ENCODE data around the gene PPM1D.
"Not testable (repeated sequence)": the region's sequence is repeated elsewhere in the genome, so short reads cannot be mapped to it uniquely, and the experiment has no call there.

Gene PPM1D

DNA sequence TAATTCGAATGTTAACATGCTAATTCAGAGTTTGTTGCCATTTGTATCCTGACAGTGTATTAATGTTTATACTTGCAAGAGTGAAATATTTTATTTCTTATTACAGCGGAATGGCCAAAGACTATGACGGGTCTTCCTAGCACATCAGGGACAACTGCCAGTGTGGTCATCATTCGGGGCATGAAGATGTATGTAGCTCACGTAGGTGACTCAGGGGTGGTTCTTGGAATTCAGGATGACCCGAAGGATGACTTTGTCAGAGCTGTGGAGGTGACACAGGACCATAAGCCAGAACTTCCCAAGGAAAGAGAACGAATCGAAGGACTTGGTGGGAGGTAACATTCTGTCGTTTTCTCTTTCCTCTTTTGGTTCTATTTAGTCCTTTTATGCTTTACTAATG lies 23.4 kb downstream of the PPM1D start:
- DNase-seq = no peak

DNA sequence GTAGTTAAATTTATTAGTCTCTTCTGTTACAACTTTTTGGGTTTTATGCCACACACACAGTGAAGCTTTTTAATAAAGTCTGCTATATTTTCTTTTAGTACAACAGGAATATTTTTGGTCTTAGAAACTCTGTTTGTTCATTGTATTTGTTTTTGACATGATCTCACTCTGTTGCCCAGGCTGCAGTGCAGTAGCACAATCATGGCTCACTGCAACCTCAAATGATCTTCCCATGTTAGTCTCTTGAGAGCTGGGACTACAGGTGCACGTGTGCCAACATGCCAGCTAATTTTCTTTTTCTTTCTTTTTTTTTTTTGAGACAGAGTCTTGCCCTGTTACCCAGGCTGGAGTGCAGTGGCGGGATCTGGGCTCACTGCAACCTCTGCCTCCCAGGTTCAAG lies 27.1 kb downstream of the PPM1D start:
- DNase-seq = no peak

DNA sequence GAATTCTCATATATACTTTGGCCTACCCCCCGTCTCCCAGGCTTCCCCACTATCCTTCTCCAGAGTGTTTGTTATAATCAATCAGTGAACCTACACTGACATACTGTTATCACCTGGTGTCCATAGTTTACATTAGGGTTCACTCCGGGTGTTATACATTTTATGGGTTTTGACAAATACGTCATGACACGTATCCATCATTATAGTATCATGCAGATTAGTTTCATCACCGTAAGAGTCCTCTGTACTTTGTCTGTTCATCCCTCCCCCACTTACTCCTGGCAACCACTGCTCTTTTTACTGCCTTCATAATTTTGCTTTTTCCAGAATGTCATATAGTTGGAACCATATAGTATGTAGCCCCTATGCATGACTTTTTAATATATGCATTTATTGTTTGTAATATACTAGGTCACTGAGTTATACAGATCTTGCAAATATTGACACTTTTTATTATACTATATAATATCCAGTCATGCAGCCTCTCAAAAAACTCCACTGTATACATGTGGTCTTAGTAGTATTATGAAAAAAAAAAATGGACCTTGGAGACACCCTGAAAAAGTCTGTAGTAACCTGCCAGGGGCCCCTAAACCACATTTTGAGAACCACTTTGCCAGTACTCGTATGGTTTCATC lies 28.4 kb downstream of the PPM1D start:
- no peak for DNase-seq

DNA sequence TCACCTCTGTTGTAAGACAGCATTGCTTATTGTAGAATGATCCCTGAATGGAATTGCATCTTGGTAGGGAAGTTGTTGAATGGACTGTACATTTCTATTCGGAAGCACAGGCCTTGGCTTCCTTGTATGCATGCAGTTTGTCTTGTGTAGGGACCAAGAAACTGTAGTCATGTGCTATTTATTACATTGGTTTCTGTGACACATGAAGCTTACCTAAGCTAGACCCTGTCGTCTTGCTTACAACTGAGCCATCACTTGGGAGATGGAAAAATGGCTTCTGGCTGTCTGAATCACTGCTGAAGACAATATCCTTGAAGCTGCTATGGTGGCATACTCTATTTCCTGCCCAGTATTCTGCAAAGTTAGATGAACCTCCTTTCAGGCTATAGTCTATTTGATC lies 29.1 kb downstream of the PPM1D start:
- DNase-seq = no peak

DNA sequence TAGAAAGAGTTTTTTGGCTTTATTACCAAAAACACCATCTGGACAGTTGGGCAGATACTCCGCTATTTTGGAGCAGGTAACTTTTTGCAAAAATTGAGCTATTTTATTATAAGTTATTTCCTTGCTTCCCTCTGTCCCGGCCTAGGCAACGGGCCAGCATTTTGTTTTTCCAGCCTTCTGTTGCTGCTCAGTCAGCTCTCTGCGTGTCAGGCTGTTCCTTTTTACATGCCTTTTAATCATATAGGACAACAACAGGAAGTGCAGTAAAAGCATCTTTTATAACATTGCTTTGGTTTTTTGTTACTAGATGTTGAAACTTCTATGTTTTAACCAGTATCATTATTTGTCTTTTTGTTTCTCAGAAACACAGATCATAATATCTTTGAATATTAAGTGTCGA lies 30.4 kb downstream of the PPM1D start:
- DNase-seq = no peak

DNA sequence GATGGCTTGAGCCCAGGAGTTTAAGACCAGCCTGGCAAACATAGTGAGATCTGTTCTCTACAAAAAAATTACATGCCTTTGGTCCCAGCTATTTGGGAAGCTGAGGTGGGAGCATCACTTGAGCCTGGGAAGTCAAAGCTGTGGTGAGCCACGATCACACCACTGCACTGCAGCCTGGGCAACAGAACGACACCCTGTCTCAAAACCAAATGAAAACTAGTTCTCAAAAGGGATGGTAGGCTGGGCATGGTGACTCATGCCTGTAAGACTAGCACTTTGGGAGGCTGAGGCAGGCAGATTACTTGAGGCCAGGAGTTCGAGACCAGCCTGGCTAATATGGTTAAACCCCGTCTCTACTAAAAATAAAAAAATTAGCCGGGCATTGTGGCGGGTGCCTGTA lies 31.1 kb downstream of the PPM1D start:
- no peak for DNase-seq

DNA sequence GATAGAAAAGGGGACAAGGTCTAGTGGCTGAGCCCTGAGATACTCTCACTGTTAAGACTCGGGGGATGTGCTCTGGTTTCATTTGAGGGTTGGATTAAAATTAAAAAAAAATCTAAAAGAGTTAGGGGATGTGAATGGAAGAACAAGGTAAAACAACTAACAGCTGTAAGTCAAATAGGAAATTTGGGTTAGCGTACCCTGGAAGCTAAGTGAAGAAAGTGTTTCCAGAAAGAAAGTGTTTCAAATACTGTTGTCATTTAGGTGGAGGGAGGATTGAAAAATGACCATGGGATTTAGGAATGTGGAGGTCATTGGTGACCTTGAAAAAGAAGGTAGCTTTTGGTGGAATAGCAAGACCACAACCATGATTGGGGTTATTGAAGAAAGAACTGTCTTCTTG lies 37.7 kb downstream of the PPM1D start:
- DNase-seq = no peak

DNA sequence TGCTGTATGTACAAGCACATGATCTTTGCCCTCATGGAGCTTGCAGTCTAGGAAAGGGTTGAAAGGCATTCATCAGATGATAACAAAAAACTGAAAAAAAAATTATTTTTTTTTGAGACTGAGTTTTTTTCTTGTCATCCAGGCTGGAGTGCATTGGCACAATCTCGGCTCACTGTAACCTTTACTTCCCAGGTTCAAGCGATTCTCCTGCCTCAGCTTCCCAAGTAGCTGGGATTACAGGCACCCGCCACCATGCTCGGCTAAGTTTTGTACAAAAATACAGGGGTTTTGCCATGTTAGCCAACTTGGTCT lies 39.0 kb downstream of the PPM1D start:
- no peak for DNase-seq

DNA sequence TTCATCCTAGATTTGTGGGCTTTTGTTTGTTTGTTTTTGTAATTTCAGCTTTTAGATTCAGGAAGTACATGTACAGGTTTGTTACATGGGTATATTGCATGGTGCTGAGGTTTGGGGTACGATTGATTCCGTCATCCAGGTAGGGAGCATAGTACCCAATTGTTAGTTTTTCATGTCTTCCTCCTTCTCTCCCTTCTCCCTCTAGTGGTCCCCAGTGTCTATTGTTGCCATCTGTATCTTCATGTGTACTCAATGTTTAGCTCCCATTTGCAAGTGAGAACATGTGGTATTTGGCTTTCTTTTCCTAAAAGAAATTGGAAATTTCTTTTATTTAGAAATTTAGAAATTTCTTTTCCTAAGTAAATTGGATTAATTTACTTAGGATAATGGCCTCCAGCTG lies 40.5 kb downstream of the PPM1D start:
- peak; percentile 41 for DNase-seq

DNA sequence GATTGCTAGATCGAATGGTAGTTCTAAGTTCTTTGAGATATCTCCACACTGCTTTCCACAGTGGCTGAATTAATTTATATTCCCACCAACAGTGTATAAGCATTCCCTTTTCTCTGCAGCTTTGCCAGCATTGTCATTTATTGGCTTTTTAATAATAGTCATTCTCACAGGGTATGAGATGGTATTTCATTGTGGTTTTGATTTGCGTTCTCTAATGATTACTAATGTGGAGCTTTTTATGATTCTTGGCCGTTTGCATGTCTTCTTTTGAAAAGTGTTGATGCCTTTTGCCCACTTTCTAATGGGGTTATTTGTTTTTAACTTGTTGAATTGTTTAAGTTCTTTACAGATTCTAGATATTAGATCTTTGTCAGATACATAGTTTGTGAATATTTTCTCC lies 41.1 kb downstream of the PPM1D start:
- no peak for DNase-seq

DNA sequence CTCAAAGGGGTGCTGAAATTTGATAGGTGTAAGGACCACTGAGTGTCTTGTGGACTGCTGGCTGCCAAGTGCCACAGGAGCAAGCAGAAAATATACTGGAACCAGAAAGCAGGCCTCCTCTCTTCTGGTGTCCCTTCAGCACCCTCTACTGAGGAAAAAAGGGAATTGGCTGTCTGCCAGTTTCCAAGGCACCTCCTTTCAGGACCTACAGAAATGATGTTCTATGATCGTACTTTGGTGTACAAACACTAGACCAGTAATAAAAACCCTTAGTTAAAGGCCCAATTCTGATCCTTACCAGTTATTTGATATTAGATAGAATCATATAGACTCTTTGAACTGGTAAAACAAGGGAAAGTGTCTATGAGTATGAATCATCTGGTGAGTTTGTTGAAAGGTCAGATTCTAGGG lies 41.8 kb downstream of the PPM1D start:
- DNase-seq = peak; percentile 88

DNA sequence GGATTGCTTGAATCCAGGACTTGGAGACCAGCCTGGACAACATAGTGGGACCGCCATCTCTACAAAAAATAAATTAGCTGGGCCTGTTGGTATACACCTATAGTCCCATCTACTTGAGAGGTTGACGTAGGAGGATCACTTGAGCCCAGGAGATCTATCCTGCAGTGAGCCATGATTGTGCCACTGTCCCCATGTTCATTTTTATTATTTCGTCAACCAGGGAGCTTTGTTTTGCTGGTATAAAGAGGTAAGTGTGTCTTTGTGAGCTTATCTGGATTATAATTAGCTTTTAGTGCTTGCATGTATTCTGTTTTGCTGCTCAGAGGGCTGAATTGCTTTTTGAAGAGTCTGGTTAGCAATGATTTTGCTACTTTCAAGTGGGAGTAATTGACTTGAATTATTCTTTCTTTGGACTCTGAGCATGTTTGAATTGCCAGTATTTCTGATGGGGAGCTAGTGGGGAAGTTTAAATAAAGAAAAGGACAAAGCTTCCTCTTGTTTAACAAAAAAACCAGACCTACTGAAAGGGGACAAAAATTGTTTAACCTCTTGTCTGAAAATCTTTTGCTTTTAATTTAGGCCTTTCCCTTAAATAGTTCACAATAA lies 46.0 kb downstream of the PPM1D start:
- DNase-seq = no peak

DNA sequence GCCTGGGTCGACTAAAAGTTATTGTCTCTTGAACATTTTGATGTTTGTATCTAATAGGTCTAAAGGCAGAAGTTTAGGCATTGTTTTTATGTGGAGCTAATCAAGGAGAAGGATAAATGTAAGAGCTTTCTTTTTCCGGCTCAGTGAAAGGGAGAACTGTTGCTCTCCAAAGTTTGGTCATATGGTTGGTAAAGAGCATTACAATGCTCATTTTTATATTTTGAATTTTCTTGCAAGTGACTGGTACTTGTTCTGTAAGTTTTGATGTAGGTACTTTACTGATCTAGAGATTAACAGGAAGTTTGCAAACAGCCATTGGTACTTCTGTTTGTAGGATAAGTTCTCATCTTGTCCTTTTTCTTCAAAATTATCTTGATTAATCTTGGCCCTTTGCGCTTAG lies 46.7 kb downstream of the PPM1D start:
- no peak for DNase-seq

DNA sequence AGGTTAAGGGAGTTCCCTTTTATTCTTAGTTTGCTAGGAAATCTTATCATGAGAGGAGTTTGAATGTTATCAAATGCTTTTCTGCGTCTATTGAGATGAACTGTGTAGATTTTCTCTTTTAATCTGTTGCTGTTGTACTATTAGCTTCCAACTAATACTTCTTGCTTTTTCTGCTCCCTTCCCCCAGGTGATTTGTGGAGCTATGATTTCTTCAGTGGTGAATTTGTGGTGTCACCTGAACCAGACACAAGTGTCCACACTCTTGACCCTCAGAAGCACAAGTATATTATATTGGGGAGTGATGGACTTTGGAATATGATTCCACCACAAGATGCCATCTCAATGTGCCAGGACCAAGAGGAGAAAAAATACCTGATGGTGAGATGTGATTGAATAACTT lies 47.7 kb downstream of the PPM1D start:
- no peak for DNase-seq

DNA sequence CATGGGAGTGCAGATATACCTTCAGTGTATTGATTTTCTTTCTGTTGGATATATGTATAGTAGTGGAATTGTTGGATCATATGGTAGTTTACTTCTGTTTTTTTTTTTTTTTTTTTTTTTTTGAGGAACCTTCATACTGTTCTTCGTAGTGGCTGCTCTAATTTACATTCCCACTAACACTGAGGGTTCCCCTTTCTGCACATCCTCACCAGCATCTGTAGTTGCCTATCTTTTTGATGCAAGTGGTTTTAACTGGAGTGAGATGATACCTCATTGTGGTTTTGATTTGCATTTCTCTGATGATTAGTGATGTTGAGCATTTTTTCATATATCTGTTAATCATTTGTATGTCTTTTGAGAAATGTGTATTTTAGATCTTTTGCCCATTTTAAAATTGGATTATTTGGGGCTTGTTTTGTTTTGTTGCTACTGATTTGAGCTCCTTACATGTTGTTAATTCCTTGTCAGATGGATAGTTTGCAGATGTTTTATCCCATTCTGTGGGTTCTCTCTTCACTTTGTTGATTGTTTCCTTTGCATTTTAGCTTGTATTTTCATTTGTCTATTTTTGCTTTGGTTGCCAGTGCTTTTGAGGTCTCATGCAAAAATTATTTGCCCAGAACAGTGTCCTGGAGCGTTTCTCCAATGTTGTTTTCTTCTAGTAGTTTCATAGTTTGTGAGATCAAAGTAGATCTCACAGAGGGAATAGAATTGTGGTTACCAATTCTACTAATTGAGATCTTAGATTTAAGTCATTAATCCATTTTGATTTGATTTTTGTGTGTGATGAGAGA lies 52.7 kb downstream of the PPM1D start:
- peak; percentile 18 for DNase-seq

DNA sequence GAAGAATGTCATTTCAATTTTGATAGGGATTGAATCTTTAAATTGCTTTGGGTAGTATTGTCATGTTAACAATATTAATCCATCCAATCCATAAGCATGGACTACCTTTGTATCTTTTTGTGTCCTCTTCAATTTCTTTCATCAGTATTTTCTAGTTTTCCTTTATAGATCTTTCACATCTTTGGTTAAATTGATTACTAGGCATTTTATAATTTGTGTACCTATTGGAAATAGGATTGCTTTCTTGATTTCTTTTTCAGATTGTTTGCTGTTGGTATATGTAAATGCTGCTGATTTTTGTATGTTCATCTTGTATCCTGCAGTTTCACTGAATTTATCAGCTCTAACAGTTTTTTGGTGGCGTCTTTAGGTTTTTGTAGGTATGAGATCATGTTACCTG lies 53.6 kb downstream of the PPM1D start:
- DNase-seq = no peak

DNA sequence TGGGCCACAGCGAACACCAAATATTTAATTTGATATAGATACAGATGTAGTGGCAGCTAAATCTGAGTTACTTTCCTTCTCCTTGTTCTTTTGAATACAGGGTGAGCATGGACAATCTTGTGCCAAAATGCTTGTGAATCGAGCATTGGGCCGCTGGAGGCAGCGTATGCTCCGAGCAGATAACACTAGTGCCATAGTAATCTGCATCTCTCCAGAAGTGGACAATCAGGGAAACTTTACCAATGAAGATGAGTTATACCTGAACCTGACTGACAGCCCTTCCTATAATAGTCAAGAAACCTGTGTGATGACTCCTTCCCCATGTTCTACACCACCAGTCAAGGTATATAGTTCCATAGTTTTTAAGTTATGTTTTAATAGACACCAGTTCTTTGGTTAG lies 56.5 kb downstream of the PPM1D start:
- peak; percentile 53 for DNase-seq

DNA sequence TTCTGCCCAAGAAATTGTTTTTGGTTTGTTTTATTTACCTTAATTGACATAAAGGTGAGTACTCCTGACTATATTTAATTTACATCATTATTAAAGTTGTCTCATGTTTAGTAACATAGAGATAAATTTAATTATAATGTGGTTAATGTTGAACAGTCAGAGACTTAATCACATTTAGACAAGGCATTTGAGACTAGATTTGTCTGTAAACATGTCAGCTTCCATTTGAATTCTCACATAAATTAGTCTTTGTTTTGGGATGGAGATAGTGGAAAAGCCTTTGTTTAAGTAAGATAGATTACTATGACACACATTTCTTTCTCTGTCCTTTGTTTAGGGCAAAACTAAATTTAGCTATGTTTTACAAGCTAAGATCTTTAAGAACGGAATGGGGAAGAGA lies 59.2 kb downstream of the PPM1D start:
- DNase-seq = no peak

DNA sequence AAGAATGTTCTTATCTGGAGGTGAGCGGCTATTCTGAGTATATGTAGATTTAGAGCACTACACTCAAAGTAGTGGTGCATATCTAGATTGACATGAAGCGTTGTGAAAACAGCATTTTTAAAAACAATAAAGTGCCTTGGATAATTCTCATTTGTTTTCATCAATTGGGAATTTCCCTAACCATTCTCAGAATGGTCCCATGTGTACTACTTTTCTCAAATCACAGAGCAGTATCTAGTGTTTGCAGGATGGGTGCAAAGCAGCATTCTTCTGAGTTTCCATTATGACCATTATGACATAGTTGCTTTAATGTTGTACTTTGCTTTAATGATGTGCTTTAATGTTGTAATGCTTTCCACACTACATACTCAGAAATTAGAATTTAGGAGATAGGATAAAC lies 61.5 kb downstream of the PPM1D start:
- no peak for DNase-seq

DNA sequence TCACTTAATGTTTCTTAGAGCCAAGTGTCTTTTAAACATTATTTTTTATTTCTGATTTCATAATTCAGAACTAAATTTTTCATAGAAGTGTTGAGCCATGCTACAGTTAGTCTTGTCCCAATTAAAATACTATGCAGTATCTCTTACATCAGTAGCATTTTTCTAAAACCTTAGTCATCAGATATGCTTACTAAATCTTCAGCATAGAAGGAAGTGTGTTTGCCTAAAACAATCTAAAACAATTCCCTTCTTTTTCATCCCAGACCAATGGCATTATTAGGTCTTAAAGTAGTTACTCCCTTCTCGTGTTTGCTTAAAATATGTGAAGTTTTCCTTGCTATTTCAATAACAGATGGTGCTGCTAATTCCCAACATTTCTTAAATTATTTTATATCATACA lies 64.0 kb downstream of the PPM1D start:
- DNase-seq = no peak

DNA sequence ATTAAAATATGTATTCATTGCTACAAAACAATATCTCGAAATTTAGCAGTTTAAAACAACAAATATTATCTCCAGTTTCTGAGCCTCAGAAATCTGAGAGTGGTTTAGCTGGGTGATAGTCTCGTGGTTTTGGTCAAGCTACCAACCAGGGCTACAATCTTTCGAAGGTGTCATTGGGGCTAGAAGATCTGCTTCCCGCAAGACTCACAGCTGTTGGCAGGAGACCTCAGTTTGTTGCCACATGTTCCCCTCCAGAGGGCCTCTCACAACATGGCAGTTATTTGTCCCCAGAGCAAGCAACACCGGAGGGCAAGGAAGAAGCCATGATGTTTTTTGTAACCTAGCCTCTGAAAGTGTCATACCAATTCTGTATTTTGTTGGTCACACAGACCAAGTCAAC lies 65.6 kb downstream of the PPM1D start:
- no peak for DNase-seq

DNA sequence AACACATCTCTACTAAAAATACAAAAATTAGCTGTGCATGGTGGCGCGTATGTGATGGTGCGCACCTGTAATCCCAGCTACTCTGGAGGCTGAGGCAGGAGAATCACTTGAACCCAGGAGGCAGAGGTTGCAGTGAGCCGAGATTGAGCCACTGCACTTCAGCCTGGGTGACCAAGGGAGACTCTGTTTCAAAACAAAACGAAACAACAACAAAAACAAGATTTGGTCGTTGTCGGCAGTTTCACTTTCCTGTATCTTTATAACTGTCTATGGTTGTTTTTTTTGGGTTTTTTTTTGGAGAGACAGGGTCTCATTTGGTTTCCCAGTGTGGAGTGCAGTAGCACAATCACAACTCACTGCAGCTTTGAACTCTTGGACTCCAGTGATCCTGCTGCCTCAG lies 68.7 kb downstream of the PPM1D start:
- not testable (repeated sequence) for DNase-seq

DNA sequence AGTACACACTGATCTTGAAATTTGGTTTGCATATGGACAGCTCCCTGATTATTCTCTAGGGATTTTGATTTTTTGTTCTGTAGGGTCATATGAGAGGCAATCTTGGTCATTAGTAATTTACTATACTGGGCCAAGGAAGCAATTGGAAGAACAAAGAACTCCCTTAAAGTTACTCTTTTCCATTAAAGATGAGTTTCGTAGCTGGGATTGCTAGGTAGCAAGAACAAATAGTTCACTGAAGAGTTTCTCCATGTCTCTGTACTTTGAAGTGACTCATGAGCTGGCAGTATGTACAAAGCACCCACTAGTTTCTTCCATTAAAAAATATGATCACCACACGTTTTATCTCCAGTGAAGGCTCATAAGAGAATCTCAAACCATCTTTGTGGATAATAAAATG lies 71.5 kb downstream of the PPM1D start:
- DNase-seq = no peak

DNA sequence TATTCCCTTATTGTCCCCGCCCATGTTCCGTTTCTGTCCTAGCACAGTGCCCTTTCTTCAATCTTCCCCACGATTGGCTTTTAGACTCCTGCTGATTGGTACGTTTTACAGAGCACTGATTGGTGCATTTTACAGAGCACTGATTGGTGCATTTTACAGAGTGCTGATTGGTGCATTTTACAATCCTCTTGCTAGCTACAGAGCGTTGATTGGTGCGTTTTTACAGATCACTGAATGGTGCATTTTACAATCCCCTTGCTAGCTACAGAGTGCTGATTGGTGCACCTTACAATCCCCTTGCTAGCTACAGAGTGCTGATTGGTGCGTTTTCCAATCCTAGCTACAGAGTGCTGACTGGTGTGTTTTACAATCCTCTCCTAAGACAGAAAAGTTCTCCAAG lies 74.6 kb downstream of the PPM1D start:
- DNase-seq = not testable (repeated sequence)

DNA sequence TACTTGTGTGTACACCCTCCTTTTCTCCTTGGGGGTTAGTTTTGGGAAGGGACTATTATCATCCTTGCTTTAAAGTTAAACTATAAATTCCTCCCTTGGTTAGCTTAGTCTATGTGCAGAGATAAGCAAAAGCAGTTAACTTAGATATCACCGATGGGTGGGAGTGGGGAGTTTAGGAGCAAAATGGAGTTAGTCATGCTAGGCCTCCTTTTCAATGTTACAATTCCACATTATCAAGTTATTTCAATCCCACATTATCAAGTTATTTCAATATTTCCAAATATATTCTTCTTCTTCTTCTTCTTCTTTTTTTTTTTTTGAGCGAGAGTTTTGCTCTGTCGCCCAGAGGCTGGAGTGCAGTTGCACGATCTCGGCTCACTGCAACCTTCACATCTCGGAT lies 76.0 kb downstream of the PPM1D start:
- no peak for DNase-seq
